Kidney epithelial cell (primary cell): ENCODE data around the gene TP53BP2. TPM values are rescaled to one million over a fixed set of nuclear protein-coding genes. Genes with fewer than 3 reads are reported as not detected.
A peak's percentile ranks its signal among the peaks of the same experiment; 100 is the strongest.

Experiments used
- DNase-seq: peaks from one replicate; pipeline ENCODE4 v3.0.0-alpha.2; 2010; ENCODE audit warnings: low read depth
- H3K27me3 ChIP-seq: 2 replicates; pipeline ENCODE4 v1.6.0; 2011; ENCODE audit warnings: low read length; ENCODE audit not compliant: control insufficient read depth, insufficient read depth
- H3K36me3 ChIP-seq: 2 replicates; pipeline ENCODE4 v1.5.1; 2011; ENCODE audit warnings: low read length; ENCODE audit not compliant: control insufficient read depth, insufficient read depth
- H3K4me3 ChIP-seq: 2 replicates; pipeline ENCODE4 v1.5.1; 2011; ENCODE audit warnings: low read depth, mild to moderate bottlenecking, control low read depth, low read length
- CTCF ChIP-seq: IDR thresholded peaks from 2 replicates; pipeline ENCODE4 v1.5.1; 2011; ENCODE audit warnings: mild to moderate bottlenecking, moderate library complexity, low read length, control low read depth, inconsistent platforms; ENCODE audit not compliant: insufficient read depth, poor library complexity, severe bottlenecking
- total RNA-seq: library from RNA; depleted of rRNA; stranded (reverse); fragments of >200 nt; gene quantifications from 2 replicates; pipeline ENCODE4 v1.2.3, GENCODE V29; 2015

Gene TP53BP2
- total RNA-seq, 1 donor from 2014 or later = 97.1 TPM

DNA sequence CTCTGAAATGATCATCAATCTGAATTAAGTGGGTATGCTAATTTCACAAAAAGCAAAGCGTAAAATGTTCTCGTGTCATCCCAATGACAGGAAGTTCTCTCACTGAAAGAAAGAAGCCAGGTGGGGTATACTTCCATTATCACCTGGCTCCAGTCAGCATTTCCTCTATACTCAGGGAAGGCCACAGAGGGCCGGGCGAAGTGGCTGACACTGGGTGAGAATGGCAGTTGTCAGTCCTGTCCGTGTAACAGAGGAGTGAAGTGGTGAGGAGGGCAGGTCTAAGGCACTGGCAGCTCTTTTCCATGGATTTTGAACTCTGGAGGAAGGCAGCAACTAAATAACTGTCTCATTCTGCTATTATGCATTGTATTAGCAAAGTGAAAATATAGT, 73.0 kb downstream of the TP53BP2 start:
- TF ChIP-seq CTCF = no peak
- no peak for DNase-seq
- Histone ChIP-seq H3K4me3 (no peak overlapping the region), H3K36me3 (peaks cover 5% of the 10 kb centered on the region), H3K27me3 (no peaks in the 10 kb centered on the region)

GRCh38 chr1:223771814-223772770, 73.7 kb downstream of the TP53BP2 start:
- no peak overlapping the region for H3K4me3 ChIP-seq
- TF ChIP-seq CTCF = no peak
- DNase-seq = peak; percentile 80
- peaks cover 5% of the 10 kb centered on the region for H3K36me3 ChIP-seq
- H3K27me3 ChIP-seq = no peaks in the 10 kb centered on the region

DNA sequence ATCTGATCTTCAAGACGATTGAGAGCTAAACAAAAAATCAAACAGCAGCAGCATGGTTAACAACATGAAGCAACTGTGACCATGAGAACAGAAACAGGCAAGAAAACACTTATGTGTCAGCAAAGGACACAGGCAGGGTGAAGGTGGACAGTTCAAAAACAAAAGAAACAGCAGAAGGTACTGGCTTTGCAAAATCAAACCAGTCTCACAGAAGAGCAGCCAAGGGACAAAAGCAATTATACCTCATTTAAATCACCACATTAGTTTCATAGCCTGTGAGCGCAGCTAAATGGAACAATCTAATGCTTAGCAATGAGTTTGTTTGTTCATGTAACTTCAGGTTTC, 74.3 kb downstream of the TP53BP2 start:
- no peaks in the 10 kb centered on the region for H3K27me3 ChIP-seq
- H3K36me3 ChIP-seq = peaks cover 6% of the 10 kb centered on the region
- no peak for TF ChIP-seq CTCF
- no peak overlapping the region for H3K4me3 ChIP-seq
- DNase-seq = no peak

DNA sequence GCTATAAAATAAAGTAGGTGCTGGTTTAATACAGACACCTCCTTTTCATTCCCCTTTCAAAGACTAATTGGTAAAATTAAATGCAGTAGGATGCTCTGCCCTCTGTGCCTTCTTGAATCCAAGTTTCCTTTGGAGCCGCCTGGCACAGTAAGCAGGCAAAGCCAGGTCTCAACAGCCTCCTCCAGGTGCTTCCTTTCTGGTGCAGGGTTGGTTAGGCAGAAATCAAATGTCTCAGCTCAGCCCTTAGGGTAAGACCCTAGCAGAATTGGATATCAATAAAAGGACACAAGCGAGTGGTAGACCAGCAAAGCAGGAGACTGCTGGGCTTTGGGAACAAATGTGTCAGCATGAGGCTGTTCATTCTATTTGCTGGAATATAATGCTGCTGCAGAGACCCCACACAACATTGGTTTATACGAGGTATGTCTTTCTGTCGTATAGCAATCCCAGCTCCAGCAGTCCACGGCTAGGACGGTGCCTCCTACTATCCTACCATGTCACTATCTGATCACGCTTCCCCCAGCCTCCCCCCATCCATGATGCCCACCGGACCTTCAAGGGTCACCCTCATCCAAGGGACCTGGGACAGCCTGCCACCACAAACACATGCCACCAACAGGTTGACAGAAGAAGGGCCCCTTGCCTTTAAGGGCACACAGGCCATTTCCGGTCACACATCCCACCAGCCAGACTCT, 75.0 kb downstream of the TP53BP2 start:
- no peaks in the 10 kb centered on the region for H3K27me3 ChIP-seq
- no peak for TF ChIP-seq CTCF
- no peak overlapping the region for H3K4me3 ChIP-seq
- DNase-seq = no peak
- H3K36me3 ChIP-seq = peaks cover 8% of the 10 kb centered on the region

DNA sequence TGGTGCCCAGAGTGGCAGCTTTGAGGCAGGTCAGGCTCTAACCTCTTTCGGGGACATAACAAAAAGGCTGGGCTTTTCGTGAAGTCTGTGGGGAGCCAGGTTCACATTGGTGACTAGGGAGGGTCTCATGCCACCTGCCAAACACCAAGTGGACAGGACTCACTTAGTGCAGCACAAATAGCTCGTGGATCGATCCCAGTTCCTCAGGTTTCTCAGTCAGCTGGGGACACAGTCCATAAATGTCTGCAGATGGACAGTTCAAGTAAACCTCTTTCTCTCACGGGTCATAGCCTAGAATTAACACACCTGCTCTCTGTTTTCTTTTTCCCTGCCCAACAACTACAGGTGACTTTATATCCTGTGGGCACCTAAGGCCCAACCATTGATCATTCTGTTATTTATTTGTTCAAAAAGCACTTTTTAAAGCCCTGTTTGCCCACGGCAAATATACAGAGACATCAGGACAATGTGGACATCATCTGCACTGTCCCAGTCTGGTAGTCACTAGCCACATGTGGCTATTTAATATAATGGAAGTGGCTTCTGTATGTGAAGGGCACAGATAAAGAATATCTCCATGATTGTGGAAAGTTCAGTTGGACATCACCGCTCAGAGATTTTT, 79.9 kb downstream of the TP53BP2 start:
- H3K4me3 ChIP-seq = no peak overlapping the region
- H3K36me3 ChIP-seq = peaks cover 6% of the 10 kb centered on the region
- no peak for DNase-seq
- no peak for TF ChIP-seq CTCF
- no peaks in the 10 kb centered on the region for H3K27me3 ChIP-seq
